Skeletal muscle satellite cell (primary cell): ENCODE data around the gene KCNN3.

Experiments
- H3K27me3 ChIP-seq: 2 replicates; pipeline ENCODE4 v1.7.0; 2013; ENCODE audit warnings: low read length; ENCODE audit not compliant: control insufficient read depth, insufficient read depth
- H3K36me3 ChIP-seq: 2 replicates; pipeline ENCODE4 v1.7.0; 2013; ENCODE audit warnings: mild to moderate bottlenecking, control low read depth, low read length; ENCODE audit not compliant: insufficient read depth
- H3K4me1 ChIP-seq: 2 replicates; pipeline ENCODE4 v1.7.0; 2013; ENCODE audit warnings: low read length; ENCODE audit not compliant: control insufficient read depth, insufficient read depth
- H3K4me2 ChIP-seq: 2 replicates; pipeline ENCODE4 v1.7.0; 2013; ENCODE audit warnings: mild to moderate bottlenecking, low read length
- H3K4me3 ChIP-seq: 2 replicates; pipeline ENCODE4 v1.7.0; 2013; ENCODE audit warnings: low read length
- H3K9ac ChIP-seq: 2 replicates; pipeline ENCODE4 v1.7.0; 2013; ENCODE audit warnings: mild to moderate bottlenecking, low read depth, low read length, moderate library complexity
- H3K9me3 ChIP-seq: replicated peaks from 2 replicates; pipeline ENCODE4 v1.7.0; 2013; ENCODE audit warnings: mild to moderate bottlenecking, control low read depth, low read length

The KCNN3 gene

DNA sequence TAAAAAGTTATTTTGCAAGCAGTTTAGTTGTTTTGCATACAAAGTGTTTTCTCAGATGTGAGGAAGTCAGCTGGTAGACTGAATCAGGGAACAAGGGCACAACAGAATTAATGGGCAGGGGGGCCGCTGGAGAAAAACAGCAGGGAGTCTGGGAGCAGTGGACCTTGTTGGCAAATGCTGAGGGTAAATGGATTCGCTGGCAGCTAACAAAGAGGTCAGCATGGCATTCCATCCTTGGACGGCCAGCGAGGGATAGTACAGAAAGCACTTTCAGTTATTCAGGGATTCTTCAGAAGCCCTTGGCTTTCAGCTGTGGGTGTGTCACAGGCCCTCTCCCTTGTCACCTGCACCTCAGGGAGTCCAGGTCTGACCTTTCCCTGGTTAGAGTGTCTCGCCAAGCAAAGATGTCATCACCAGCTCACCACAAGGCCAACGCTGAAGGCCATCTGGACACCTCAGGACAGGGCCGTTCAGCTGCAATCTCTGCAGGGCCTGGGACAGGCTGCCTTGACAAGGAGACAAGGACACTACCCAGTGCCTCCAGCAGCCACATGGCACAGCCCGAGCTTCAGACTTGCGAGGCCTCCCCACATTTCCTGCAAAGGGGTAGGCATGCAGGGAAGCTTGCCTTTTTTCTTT lies 90.4 kb downstream of the KCNN3 start:
- no peak overlapping the region for H3K9ac ChIP-seq
- H3K9me3 ChIP-seq = peaks cover 4% of the 10 kb centered on the region
- H3K4me2 ChIP-seq = no peak overlapping the region
- no peaks in the 10 kb centered on the region for H3K4me1 ChIP-seq
- H3K4me3 ChIP-seq = no peak overlapping the region
- H3K36me3 ChIP-seq = no peaks in the 10 kb centered on the region
- H3K27me3 ChIP-seq = peaks cover 59% of the 10 kb centered on the region

GRCh38 chr1:154778944-154779343 lies 91.1 kb downstream of the KCNN3 start:
- Histone ChIP-seq H3K27me3 (peaks cover 62% of the 10 kb centered on the region), H3K4me3 (no peak overlapping the region), H3K4me2 (no peak overlapping the region), H3K4me1 (no peaks in the 10 kb centered on the region), H3K9ac (no peak overlapping the region), H3K36me3 (no peaks in the 10 kb centered on the region), H3K9me3 (peaks cover 4% of the 10 kb centered on the region)

- H3K4me2 ChIP-seq = no peak overlapping the region
- peaks cover 4% of the 10 kb centered on the region for H3K9me3 ChIP-seq
- H3K9ac ChIP-seq = no peak overlapping the region
- no peak overlapping the region for H3K4me3 ChIP-seq
- H3K36me3 ChIP-seq = no peaks in the 10 kb centered on the region
- peaks cover 62% of the 10 kb centered on the region for H3K27me3 ChIP-seq
- H3K4me1 ChIP-seq = no peaks in the 10 kb centered on the region
These were observed 91.8 kb downstream of the KCNN3 start for GRCh38 chr1:154778275-154778674.

DNA sequence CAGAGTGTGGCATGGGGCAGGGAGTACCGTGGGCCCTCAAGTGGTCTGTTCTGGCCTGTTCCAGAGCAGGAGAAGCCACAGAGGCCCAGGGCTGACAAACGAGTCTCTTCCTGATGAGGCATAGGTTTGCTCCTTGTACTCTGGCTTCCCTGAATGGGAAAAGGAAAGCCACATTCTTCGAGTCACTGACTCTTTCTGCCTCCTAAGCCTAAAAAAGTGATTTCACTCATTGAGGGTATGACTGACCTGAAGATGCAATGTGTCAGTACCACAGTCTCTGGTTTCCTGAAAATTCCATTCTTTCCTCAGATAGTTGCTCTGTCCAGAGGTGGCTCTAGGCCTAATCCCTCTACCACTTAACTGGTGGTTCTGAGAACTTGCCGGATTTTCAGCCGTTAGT lies 92.3 kb downstream of the KCNN3 start:
- Histone ChIP-seq H3K36me3 (no peaks in the 10 kb centered on the region), H3K4me3 (no peak overlapping the region), H3K4me2 (no peak overlapping the region), H3K4me1 (no peaks in the 10 kb centered on the region), H3K9ac (no peak overlapping the region), H3K27me3 (peaks cover 64% of the 10 kb centered on the region), H3K9me3 (peaks cover 4% of the 10 kb centered on the region)

DNA sequence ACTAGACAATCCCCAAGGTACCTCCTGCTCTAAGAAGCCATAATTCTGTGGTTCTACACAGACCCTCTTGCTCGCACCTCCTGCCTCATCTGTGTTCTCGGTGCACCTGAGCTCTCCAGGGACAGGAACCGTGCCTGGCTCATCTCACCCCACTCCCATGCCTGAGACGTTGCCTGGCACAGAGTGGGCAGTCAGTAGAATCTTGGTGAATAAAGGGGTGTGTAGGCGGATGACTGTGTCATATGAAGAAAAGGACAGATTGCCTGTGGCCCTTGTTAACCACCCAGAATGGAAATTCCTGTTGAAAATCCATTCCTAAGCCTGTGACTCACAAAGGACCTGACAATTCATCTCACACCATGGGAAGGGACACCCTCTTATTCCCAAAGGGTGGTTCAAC lies 92.9 kb downstream of the KCNN3 start:
- no peak overlapping the region for H3K4me3 ChIP-seq
- no peaks in the 10 kb centered on the region for H3K4me1 ChIP-seq
- H3K9me3 ChIP-seq = peaks cover 4% of the 10 kb centered on the region
- H3K27me3 ChIP-seq = peaks cover 58% of the 10 kb centered on the region
- H3K4me2 ChIP-seq = no peak overlapping the region
- H3K36me3 ChIP-seq = no peaks in the 10 kb centered on the region
- H3K9ac ChIP-seq = no peak overlapping the region

DNA sequence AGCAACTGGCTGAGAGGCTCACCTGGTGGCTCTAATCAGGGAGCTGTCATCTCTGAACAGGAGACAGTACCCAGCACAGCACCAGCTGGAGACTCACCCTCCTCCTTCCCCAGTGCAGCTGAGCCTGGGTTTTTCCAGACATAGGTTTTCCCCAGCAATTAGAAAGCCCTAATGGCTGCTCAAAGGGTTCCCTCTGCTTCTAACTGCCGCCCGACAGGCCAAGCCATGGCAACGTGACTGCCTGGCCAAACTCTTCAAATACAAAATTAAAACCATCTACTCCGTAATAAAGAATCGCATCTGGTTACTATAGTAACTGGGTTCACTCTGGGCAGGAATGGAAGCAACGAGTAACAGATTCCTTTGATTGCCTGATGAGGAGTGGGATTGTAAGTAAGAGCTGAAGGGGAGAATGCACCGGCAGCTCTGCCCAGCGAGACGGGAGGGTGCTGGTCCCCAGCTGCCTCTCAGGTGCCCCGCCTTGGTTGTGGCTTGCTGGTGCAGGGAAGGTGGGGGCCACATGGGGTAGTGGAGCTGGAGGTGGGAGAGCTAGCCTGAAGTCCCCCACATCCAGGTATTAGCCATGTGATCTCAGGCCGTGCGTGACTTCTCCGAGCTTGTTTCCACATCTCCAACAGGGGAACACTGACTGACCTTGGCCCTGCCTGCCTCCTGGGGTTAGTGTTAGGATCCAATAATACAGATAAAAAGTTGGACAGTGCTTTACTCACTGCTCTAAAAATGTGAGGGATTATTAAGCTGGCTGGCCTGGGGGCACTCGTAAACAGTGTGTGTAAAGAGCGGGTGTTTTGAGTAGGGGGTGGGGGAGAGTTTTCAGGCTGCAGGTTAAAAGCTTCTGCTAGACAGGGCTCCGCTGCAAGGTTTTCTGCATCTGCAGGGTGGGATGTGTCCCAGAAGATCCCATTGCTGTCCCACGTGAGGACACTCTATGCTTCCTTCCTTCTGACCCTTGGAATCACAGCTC lies 94.2 kb downstream of the KCNN3 start:
- H3K9ac ChIP-seq = no peak overlapping the region

GRCh38 chr1:154774175-154774855 lies 95.8 kb downstream of the KCNN3 start:
- no peaks in the 10 kb centered on the region for H3K4me1 ChIP-seq
- H3K4me2 ChIP-seq = no peak overlapping the region
- peaks cover 51% of the 10 kb centered on the region for H3K27me3 ChIP-seq
- H3K4me3 ChIP-seq = no peak overlapping the region
- peaks cover 4% of the 10 kb centered on the region for H3K9me3 ChIP-seq
- H3K36me3 ChIP-seq = no peaks in the 10 kb centered on the region
- H3K9ac ChIP-seq = no peak overlapping the region

More for the DNA sequence above, 94.2 kb downstream of the KCNN3 start:
- Histone ChIP-seq H3K4me1 (no peaks in the 10 kb centered on the region), H3K27me3 (peaks cover 52% of the 10 kb centered on the region), H3K4me3 (no peak overlapping the region), H3K4me2 (no peak overlapping the region), H3K36me3 (no peaks in the 10 kb centered on the region), H3K9me3 (peaks cover 4% of the 10 kb centered on the region)

DNA sequence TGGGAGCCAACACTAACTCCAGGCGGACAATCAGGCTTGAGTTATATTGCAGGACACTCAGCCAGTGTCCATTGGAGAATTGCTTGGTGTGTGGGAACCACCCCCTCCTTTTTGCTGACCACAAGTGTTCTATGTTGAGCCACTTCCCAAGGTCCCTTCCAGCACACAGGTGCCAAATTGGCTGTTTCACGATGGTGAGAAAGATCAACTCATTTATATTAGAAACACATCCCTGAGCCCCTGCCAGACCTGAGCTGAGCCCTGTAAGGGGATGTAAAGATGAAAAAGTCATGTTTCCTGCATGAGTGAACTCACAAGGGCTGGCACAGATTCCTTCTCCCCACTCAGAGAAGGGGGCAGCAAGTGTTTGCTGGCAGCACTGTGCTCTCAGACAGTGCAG lies 96.5 kb downstream of the KCNN3 start:
- H3K4me3 ChIP-seq = no peak overlapping the region
- H3K4me2 ChIP-seq = no peak overlapping the region
- H3K27me3 ChIP-seq = peaks cover 51% of the 10 kb centered on the region
- no peaks in the 10 kb centered on the region for H3K9me3 ChIP-seq
- H3K9ac ChIP-seq = no peak overlapping the region
- no peaks in the 10 kb centered on the region for H3K4me1 ChIP-seq
- H3K36me3 ChIP-seq = no peaks in the 10 kb centered on the region

DNA sequence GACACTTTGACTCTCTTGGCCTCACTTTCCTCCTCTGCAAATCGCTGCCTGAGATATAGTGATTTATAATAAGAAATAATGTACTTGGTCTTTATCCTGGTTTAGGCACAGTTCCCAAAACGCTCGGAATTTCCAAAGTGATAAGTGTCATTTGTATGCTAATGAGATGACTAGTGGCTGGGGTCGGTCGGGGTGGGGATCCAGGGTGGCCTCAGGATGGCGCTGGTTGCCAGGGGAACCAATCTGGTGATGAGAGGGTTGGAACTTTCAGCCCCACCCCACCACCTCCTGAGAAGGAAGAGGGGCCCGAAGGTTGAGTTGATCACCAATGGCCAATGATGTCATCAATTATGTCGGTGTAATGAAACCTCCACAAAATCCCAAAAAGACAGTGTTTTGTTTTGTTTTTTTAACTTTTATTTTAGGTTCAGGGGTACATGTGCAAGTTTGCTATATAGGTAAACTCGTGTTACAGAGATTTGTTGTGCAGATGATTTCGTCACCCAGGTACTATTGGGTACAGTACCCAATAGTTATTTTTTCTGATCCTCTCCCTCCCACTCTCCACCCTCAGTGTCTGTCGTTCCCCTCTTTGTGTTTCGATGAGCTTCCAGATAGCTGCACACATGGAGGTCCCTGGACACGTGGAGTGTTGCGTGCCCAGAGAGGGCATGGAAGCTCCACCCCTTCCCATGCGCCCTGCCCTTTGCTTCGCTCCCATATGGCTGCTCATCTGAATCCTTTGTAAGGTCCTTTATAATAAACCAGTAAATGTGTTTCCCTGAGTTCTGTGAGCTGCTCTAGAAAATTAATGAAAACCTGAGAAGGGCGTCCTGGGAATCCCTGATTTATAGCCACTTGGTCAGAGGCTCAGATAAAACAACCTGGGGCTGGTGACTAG lies 97.2 kb downstream of the KCNN3 start:
- H3K4me1 ChIP-seq = peaks cover under 1% of the 10 kb centered on the region
- H3K9ac ChIP-seq = no peak overlapping the region

GRCh38 chr1:154772056-154772455 lies 98.0 kb downstream of the KCNN3 start:
- H3K27me3 ChIP-seq = peaks cover 48% of the 10 kb centered on the region
- H3K4me3 ChIP-seq = no peak overlapping the region
- H3K4me2 ChIP-seq = no peak overlapping the region
- peaks cover 7% of the 10 kb centered on the region for H3K4me1 ChIP-seq
- no peak overlapping the region for H3K9ac ChIP-seq
- no peaks in the 10 kb centered on the region for H3K9me3 ChIP-seq
- H3K36me3 ChIP-seq = no peaks in the 10 kb centered on the region

More for the DNA sequence above, 97.2 kb downstream of the KCNN3 start:
- H3K9me3 ChIP-seq = no peaks in the 10 kb centered on the region
- no peak overlapping the region for H3K4me2 ChIP-seq
- H3K27me3 ChIP-seq = peaks cover 51% of the 10 kb centered on the region
- H3K4me3 ChIP-seq = no peak overlapping the region
- H3K36me3 ChIP-seq = no peaks in the 10 kb centered on the region
